Kidney (tissue), 2 donors: Measurements from ENCODE around the gene TC2N. TPM values are rescaled to one million over a fixed set of nuclear protein-coding genes. Genes with fewer than 3 reads are reported as not detected.

Experiments
- polyA plus RNA-seq: library from polyadenylated mRNA; stranded (reverse); fragments of 350-450 nt; fragmentation: Illumina TruSeq; extraction: RNeasy Lipid Tissue Mini Kit (QIAGEN cat#74804); gene quantifications from one replicate; pipeline ENCODE4 v1.2.3, GENCODE V29; 2014; ENCODE audit warnings: low read depth, low replicate concordance; ENCODE audit not compliant: insufficient read depth
- total RNA-seq: library from RNA; stranded (reverse); fragmentation: NEBNext Ultra II Directional; extraction: Animal tissue kit (Norgen Biotek cat#: 25700); gene quantifications from one replicate; pipeline ENCODE4 v1.2.1, GENCODE V29; 2021
- donor health status: DM: yes; HTN: yes; CAD: no.

Gene TC2N
- total and polyA plus RNA-seq, 2 donors from 2014 or later, result 5.8 to 39.7 TPM

Other genes starting within 250 kb of the TC2N start
- 2.1 TPM for gene CATSPERB, start 135.4 kb downstream of the TC2N start, total RNA-seq
- 0.17 TPM for gene CATSPERB, start 135.4 kb downstream of the TC2N start, polyA plus RNA-seq
- gene FBLN5, start 80.2 kb upstream of the TC2N start, total RNA-seq, result 99.0 TPM
- gene FBLN5, start 80.2 kb upstream of the TC2N start, polyA plus RNA-seq, result 75.2 TPM
- gene TRIP11, start 172.5 kb upstream of the TC2N start, total RNA-seq, result 71.5 TPM
- 6.2 TPM for gene TRIP11, start 172.5 kb upstream of the TC2N start, polyA plus RNA-seq
- gene ATXN3, start 239.0 kb upstream of the TC2N start, total RNA-seq, result 33.6 TPM
- gene ATXN3, start 239.0 kb upstream of the TC2N start, polyA plus RNA-seq, result 17.2 TPM